Ureter (tissue), 1 donor: ENCODE results near the gene PDXDC1. TPM values are rescaled to one million over a fixed set of nuclear protein-coding genes. Genes with fewer than 3 reads are reported as not detected.
"Not testable (repeated sequence)": the region's sequence is repeated elsewhere in the genome, so short reads cannot be mapped to it uniquely, and the experiment has no call there.

Experiments
- DNase-seq: peaks from one replicate; pipeline ENCODE4 v3.0.0-alpha.2; 2020; ENCODE audit warnings: low spot score
- total RNA-seq: library from RNA; stranded (reverse); gene quantifications from one replicate; pipeline ENCODE4 v1.2.4, GENCODE V29; 2023
- donor health status: DM: yes; HTN: yes; CAD: no.

The PDXDC1 gene
- total RNA-seq, 1 donor from 2014 or later, result 133 TPM

DNA sequence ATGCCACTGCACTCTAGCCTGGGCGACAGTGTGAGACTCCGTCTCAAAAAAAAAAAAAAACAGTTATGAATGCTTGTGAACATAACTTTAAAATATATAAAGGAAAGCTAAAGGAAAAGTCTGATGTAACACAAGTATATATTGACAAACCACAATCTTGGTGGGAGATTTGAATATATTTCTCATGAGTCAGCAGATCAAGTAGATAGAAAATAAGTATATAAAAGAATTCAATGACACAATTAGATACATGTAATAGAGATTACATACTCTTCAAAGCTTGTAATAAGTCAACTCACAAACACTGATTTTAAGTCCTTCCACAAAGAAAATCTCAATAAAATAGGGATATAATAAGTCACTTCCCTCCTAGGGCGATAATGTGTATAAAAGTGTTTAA is 40.8 kb downstream of the PDXDC1 start:
- not testable (repeated sequence) for DNase-seq

DNA sequence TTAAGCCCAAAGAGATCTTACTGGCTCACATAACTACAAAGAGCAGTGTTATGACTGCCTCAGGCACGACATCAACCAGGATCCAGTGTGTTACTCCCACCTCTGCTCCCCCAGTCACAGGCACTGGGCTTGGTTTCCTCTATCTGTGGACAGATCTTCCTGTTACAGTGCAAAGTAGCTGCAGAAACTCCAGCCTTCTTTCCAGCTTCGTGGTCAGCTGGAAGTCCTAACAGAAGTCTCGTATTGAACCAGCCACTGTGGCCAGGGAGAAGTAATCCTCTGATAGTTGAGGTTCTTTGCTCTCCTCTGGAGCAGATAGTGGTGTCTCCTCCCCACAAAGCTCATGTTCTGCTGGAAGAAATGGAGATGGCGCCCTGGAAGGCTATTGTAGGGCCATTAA is 41.5 kb downstream of the PDXDC1 start:
- not testable (repeated sequence) for DNase-seq

- not testable (repeated sequence) for DNase-seq
Observed at GRCh38 chr16:15016951-15017580, 42.2 kb downstream of the PDXDC1 start.

DNA sequence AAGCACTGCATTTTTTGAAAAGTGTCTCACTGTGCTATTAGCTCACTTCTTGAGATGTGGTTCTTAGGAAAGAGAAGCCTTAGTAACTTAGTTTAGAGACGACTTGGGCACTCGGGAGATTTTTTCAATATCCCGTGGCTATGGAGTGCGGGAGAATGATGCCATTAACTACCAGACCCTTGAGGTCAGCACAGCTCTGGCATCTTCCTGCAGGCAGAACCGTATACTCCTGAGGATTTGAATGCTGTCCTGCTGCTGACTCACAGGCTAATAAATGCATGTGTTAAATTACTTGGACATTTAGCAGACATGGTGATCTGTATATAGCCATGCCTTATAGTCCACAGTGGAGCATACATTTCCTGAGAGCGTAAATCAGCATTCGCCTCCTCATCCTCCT is 46.6 kb downstream of the PDXDC1 start:
- not testable (repeated sequence) for DNase-seq

DNA sequence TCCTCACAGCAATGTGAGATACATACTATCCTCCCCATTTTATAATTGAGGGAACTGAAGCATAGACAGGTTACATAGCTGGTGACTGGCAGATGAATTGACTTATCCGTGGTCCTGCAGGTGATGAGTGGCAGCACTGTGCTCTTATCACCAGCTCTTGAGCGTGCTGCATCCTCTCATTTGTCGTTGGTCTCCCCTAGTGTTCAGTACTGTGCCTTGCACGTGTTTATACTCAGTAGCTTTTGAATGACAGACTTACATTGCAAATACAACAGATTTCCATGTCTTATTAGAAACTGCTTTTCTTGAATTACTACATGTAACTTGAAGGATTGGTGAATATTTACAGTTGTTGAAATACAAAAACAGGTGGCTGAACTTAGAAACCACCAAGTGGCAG is 47.4 kb downstream of the PDXDC1 start:
- DNase-seq, result not testable (repeated sequence)

- DNase-seq, result not testable (repeated sequence)
Observed at GRCh38 chr16:15023381-15024077, 48.7 kb downstream of the PDXDC1 start.

DNA sequence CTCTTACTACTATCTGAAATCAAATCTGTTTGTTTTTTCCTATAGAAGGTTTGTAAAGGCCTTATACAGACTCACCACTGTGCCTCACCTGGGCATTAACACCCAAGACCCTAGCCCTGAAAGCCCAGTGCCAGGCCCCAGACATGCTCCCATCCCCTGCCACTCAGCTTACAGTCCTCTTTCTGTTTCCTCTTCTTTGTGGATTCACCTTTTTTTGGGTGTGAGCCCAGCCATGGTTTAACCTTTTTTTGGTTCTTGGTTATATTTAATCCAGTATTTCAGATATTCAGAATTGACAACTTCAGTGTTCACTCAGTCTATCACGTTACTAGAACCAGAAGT is 50.0 kb downstream of the PDXDC1 start:
- DNase-seq, result not testable (repeated sequence)

GRCh38 chr16:15025234-15025951 is 50.6 kb downstream of the PDXDC1 start:
- DNase-seq, result not testable (repeated sequence)

DNA sequence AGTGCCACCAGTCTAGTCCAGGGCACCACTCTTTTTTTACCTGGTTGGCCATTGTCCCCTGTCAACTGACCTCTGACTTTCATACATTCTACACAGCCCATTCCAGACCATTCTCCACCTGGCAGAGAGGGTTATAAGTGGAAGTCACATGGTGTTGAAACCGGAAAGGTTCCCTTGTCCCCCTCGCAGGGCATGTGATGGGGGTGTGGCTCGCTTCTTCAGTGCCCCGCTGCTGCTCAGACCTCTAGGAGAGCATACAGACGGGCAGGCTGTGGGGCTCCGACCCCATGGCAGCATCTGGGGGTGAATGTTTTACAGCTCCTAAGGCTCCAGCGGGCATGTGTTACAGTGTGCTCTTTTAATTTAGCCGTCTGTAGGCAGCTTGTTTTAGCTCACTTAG is 52.2 kb downstream of the PDXDC1 start:
- DNase-seq, result not testable (repeated sequence)

- not testable (repeated sequence) for DNase-seq
Observed at GRCh38 chr16:15027503-15028344, 52.9 kb downstream of the PDXDC1 start.

GRCh38 chr16:15028345-15028715 is 53.5 kb downstream of the PDXDC1 start:
- not testable (repeated sequence) for DNase-seq

DNA sequence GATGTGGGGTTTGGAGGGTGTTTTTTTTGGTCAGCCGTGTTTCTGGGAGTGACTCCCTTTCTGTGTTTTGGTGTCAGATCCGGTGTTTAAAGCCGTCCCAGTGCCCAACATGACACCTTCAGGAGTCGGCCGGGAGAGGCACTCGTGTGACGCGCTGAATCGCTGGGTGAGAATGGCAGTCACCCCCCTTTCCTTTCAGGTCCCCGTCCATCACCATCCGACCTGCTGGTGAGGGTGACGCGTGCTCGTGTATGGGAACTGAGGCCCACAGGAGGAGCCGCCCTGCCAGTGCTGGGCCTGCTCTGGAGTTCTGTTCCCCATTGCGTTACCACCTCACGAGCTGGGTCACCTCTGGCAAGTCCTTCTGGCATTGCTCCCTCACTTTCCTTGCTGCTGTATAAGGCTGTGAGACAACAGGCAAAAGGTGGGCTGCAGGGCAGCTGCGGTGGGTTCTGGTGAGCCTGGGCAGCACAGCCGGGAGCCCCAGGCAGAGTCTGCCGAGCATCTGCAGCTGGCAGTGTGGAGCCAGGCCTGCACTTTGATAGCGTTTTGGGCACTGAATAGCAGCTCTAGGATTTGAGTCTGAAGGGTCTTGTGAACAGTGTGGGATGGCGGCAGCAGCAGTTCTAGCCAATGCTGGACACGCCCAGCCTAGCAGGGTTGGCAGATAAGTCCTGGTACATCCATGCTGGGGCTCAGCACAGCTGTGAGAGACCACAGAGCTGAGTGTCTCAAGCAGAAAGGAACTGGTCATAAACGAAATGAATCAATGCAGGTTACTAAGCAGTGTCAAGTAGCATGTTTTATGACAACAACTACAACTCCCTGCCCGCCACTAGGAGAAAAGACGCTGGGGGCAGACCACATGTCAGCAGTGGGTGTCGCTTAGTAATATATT is 54.2 kb downstream of the PDXDC1 start:
- not testable (repeated sequence) for DNase-seq

DNA sequence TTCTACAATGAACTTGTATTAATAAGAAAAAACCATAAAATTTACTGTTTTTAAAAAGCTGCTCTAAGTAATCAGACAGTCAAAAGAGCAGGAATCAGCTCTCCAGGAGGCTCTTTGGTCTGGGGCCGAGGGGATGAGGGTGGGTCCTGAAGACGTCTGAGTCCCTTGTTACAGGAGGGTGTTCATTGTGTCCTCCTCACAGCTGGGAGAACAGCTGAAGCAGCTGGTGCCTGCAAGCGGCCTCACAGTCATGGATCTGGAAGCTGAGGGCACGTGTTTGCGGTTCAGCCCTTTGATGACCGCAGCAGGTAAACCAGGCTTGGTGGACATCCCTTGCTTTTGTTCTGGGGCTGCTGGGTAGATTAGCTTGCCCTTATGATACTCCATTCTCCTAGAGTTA is 54.9 kb downstream of the PDXDC1 start:
- DNase-seq, result not testable (repeated sequence)

GRCh38 chr16:15031179-15031578 is 56.4 kb downstream of the PDXDC1 start:
- no peak for DNase-seq

DNA sequence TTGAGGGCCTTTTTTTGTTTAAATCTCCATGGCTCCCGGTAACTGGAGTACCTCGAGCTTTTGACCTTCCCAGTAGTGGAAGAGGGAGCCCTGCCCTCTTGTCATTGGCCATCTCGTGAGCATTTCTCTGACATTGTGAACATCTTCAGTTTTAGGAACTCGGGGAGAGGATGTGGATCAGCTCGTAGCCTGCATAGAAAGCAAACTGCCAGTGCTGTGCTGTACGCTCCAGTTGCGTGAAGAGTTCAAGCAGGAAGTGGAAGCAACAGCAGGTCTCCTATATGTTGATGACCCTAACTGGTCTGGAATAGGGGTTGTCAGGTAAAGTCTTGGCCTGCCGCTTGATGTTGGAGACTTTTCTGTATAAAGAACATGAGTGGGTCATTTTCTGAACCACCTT is 56.8 kb downstream of the PDXDC1 start:
- no peak for DNase-seq

DNA sequence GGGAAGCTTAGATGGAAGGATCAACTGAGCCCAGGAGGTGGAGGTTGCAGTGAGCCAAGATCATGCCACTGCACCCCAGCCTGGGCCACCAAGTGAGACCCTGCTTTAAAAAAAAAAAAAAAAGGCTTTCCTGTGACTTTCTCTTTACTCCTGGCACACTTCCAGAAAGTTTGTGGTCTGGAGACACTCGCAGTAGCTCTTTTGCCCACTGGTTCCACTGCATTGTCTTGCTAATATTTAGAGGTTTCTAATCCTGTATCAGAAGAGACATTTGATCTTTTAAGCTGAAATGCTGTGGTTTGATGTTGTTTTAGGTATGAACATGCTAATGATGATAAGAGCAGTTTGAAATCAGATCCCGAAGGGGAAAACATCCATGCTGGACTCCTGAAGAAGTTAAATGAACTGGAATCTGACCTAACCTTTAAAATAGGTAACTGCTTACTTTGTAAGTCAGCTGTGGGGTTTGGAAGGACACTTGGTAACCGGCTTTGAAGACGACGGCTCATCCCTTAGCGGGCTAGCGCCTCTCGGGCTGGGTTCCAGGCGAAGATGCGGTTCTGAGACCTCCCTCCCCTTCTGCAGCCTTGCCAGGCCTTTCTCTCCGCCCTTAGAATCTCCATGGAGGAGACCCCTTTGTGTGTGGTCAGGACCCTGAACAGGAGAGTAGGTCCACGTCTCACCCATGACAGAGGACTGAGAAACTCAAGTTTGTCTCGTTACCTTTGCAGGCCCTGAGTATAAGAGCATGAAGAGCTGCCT is 57.9 kb downstream of the PDXDC1 start:
- DNase-seq, result no peak

DNA sequence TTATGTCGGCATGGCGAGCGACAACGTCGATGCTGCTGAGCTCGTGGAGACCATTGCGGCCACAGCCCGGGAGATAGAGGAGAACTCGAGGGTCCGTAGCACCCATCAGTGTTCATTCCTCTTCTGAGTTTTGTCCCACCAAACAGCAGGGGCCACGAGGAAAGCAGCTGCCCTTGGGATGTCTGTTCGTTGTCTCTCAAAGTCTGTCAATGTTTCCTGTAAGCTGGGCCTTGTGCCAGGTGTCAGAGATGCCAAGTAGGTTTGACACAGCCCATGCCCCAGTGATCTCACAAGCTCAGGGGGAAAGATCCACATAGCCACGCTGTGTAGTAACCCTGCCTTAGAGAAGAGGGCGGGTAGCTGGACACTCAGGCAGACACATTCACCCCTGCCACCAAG is 58.5 kb downstream of the PDXDC1 start:
- DNase-seq, result no peak

DNA sequence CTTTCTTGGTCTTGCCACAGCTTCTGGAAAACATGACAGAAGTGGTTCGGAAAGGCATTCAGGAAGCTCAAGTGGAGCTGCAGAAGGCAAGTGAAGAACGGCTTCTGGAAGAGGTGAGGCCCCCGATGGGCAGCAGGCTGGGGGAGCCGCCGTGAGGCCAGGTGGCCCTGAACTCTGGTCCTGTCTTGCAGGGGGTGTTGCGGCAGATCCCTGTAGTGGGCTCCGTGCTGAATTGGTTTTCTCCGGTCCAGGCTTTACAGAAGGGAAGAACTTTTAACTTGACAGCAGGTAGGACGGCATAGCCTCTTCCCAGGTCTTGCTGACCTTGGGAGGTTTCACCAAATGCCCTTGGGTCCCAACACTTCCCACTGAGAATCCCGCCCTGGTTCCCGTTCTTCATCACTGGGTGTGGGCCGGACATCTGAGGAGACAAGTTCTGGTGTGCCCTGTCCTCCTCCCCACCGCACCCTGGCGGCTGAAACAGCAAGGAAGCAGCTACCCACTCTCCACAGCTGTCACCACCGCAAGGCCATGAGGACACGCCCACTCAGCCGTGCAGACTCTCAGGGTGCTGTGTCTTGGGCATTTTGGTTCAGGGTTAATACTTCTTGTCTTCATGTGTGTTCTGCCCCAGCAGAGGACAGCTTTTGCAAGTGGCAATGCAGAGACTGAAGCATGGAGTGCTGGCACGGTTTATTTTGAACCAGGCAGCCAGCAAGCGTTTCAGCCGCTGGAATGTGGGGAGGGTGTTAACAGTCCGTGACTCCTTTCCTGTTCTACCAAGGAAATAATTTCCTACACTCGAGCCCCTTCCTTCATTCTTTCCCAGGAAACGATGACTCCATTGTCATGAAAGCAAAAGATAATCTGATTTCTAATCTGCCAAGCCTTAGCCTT is 59.7 kb downstream of the PDXDC1 start:
- DNase-seq, result no peak

GRCh38 chr16:15035163-15035729 is 60.4 kb downstream of the PDXDC1 start:
- no peak for DNase-seq
